BLaER1 (cell line): Measurements from ENCODE around the gene ARPC1B.
A peak's percentile ranks its signal among the peaks of the same experiment; 100 is the strongest.

Experiments used
- H3K27ac ChIP-seq: shearing (Covaris generic); formaldehyde crosslinking; 2 replicates; pipeline ENCODE4 v1.8.1; 2022
- H3K27me3 ChIP-seq: shearing (Covaris generic); formaldehyde crosslinking; 2 replicates; pipeline ENCODE4 v1.8.1; 2022
- H3K36me3 ChIP-seq: shearing (Covaris generic); formaldehyde crosslinking; 2 replicates; pipeline ENCODE4 v1.8.1; 2022
- H3K4me1 ChIP-seq: shearing (Covaris generic); formaldehyde crosslinking; 2 replicates; pipeline ENCODE4 v1.8.1; 2022
- H3K4me2 ChIP-seq: shearing (Covaris generic); formaldehyde crosslinking; 2 replicates; pipeline ENCODE4 v1.8.1; 2022
- H3K4me3 ChIP-seq: shearing (Covaris generic); formaldehyde crosslinking; 2 replicates; pipeline ENCODE4 v1.8.1; 2022
- H3K9ac ChIP-seq: shearing (Covaris generic); formaldehyde crosslinking; 2 replicates; pipeline ENCODE4 v1.8.1; 2022
- H3K9me3 ChIP-seq: shearing (Covaris generic); formaldehyde crosslinking; 2 replicates; pipeline ENCODE4 v1.8.1; 2022
- H4K20me1 ChIP-seq: shearing (Covaris generic); formaldehyde crosslinking; 2 replicates; pipeline ENCODE4 v1.8.1; 2022
- Cebpa-rat ChIP-seq: shearing (Covaris generic); IDR thresholded peaks from 2 replicates; pipeline ENCODE4 v1.8.1; 2022

Gene ARPC1B

DNA sequence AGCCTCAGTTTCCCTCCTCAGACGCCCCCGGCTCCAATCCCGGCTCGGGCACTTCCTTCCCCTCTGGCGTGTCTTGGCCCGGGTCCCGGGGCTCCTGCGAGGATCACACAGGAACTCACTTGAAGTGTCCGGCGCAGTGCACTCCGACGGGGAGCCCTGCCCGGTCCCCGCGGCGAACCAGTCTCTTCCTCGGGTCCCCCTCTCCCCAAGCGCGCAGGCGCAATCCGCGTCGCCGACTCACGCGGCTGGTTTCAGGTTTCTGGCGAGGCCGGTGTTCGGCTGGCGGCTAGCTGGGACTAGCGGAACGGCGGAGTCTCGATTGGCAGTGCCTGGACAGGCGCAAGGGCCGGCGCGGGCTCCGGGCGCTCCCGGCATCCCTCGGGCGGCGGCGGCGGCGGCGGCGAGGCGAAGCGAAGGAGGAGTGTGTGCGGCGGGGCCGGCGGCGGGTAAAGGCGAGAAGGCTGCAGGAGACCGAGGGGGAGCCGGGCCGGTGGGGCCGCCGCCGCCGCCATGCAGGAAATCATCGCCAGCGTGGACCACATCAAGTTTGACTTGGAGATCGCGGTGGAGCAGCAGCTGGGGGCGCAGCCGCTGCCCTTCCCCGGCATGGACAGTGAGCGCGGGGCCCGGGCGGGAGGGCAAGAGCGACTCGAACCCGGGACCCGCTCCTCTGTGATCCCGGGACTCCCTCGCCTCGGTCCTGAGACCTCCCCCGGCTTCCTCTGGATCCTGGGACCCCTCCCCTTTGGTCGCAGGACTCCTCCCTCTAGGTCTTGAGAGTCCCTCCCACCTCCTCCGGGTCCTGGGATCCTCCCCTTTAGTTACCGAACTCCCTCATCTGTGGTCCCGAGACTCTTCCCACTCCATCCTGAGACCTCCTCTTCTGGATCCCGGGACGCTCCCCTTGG is 64.3 kb downstream of the ARPC1B start, which contains the start of the genes CPSF4 and PTCD1:
TSS of gene CPSF4 (plus strand) at position 371 of the 908 bp plus-strand sequence. CDS start at position 511, 140 bp downstream.
TSS of gene PTCD1 (minus strand) at position 226 of the 908 bp plus-strand sequence. CDS start 3,556 bp downstream, outside the sequence.
- Histone ChIP-seq H3K27ac (peak within 1 kb of the TSS; percentile 90), H3K27me3 (no peaks in the 10 kb centered on the region), H3K4me1 (peaks cover 29% of the 10 kb centered on the region), H3K9ac (peak within 1 kb of the TSS; percentile 94), H4K20me1 (peaks cover 61% of the 10 kb centered on the region), H3K4me3 (peak within 1 kb of the TSS; percentile 97), H3K9me3 (no peaks in the 10 kb centered on the region), H3K4me2 (peak within 1 kb of the TSS; percentile 94), H3K36me3 (peaks cover 62% of the 10 kb centered on the region)
- TF ChIP-seq Cebpa-rat: no peak

GRCh38 chr7:99440195-99440594 is 65.7 kb downstream of the ARPC1B start:
- Histone ChIP-seq H3K27ac (no peak overlapping the region), H3K4me1 (peaks cover 29% of the 10 kb centered on the region), H3K36me3 (peaks cover 62% of the 10 kb centered on the region), H3K4me3 (peak overlapping the region; percentile 97), H3K27me3 (no peaks in the 10 kb centered on the region), H3K9ac (peak overlapping the region; percentile 94), H3K9me3 (no peaks in the 10 kb centered on the region), H3K4me2 (peak overlapping the region; percentile 94), H4K20me1 (peaks cover 63% of the 10 kb centered on the region)
- no peak for TF ChIP-seq Cebpa-rat
